NB4 (cell line): ENCODE data around the gene MINDY2.

Source experiments
- CTCF ChIP-seq: IDR thresholded peaks from one replicate; pipeline ENCODE4 v1.5.1; 2012; ENCODE audit warnings: low read depth, low read length
- MYC ChIP-seq: IDR thresholded peaks from 2 replicates; pipeline ENCODE4 v1.6.1; 2011; ENCODE audit warnings: low read depth, low read length
- POLR2A ChIP-seq: IDR thresholded peaks from 2 replicates; pipeline ENCODE4 v1.6.1; 2011; ENCODE audit warnings: mild to moderate bottlenecking; ENCODE audit not compliant: insufficient read length; ENCODE audit errors: extremely low read depth
- TF ChIP-seq, protein P1 (sequence below): IDR thresholded peaks from 2 replicates; pipeline ENCODE4 v1.6.1; 2011; ENCODE audit warnings: low read depth, low read length

- TF ChIP-seq, protein P1, sequence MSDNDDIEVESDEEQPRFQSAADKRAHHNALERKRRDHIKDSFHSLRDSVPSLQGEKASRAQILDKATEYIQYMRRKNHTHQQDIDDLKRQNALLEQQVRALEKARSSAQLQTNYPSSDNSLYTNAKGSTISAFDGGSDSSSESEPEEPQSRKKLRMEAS = no peak
- TF ChIP-seq CTCF (no peak), POLR2A (no peak), MYC (no peak)
These were observed 26.4 kb downstream of the MINDY2 start for GRCh38 chr15:58797505-58797904.
